ENCODE measurements around the gene EFCAB6.

Gene EFCAB6

GRCh38 chr22:43753688-43754087 lies 58.4 kb downstream of the EFCAB6 start:
- no peak overlapping the region for H3K4me3 ChIP-seq (ENCODE audit: control insufficient read depth, low read depth, low read length)
- no peak for DNase-seq (ENCODE audit: low read depth)
- no peak for TF ChIP-seq CTCF (IDR thresholded peaks at IDR 0.05; ENCODE audit: control insufficient read depth, insufficient read depth, low read depth, low read length, missing control alignments)

GRCh38 chr22:43750751-43751150 lies 61.4 kb downstream of the EFCAB6 start:
- H3K4me3 ChIP-seq (ENCODE audit: control insufficient read depth, low read depth, low read length) = no peak overlapping the region
- no peak for DNase-seq (ENCODE audit: low read depth)
- TF ChIP-seq CTCF (IDR thresholded peaks at IDR 0.05; ENCODE audit: control insufficient read depth, insufficient read depth, low read depth, low read length, missing control alignments) = no peak

GRCh38 chr22:43749473-43749872 lies 62.6 kb downstream of the EFCAB6 start:
- no peak for TF ChIP-seq CTCF (IDR thresholded peaks at IDR 0.05; ENCODE audit: control insufficient read depth, insufficient read depth, low read depth, low read length, missing control alignments)
- no peak overlapping the region for H3K4me3 ChIP-seq (ENCODE audit: control insufficient read depth, low read depth, low read length)
- no peak for DNase-seq (ENCODE audit: low read depth)

- peak; percentile 23 for TF ChIP-seq CTCF (IDR thresholded peaks at IDR 0.05; ENCODE audit: control insufficient read depth, insufficient read depth, low read depth, low read length, missing control alignments)
- DNase-seq (ENCODE audit: low read depth) = no peak
- H3K4me3 ChIP-seq (ENCODE audit: control insufficient read depth, low read depth, low read length) = no peak overlapping the region
These were observed 64.2 kb downstream of the EFCAB6 start for GRCh38 chr22:43747877-43748276.

- no peak for TF ChIP-seq CTCF (IDR thresholded peaks at IDR 0.05; ENCODE audit: control insufficient read depth, insufficient read depth, low read depth, low read length, missing control alignments)
- DNase-seq (ENCODE audit: low read depth) = no peak
- H3K4me3 ChIP-seq (ENCODE audit: control insufficient read depth, low read depth, low read length) = no peak overlapping the region
These were observed 65.0 kb downstream of the EFCAB6 start for GRCh38 chr22:43747058-43747457.

- H3K4me3 ChIP-seq (ENCODE audit: control insufficient read depth, low read depth, low read length) = no peak overlapping the region
- DNase-seq (ENCODE audit: low read depth) = no peak
- TF ChIP-seq CTCF (IDR thresholded peaks at IDR 0.05; ENCODE audit: control insufficient read depth, insufficient read depth, low read depth, low read length, missing control alignments) = no peak
These were observed 66.2 kb downstream of the EFCAB6 start for GRCh38 chr22:43745783-43746356.

- no peak for TF ChIP-seq CTCF (IDR thresholded peaks at IDR 0.05; ENCODE audit: control insufficient read depth, insufficient read depth, low read depth, low read length, missing control alignments)
- DNase-seq (ENCODE audit: low read depth) = no peak
- no peak overlapping the region for H3K4me3 ChIP-seq (ENCODE audit: control insufficient read depth, low read depth, low read length)
These were observed 66.7 kb downstream of the EFCAB6 start for GRCh38 chr22:43745411-43745770.
